ENCODE measurements around the gene SOX6.

DNA sequence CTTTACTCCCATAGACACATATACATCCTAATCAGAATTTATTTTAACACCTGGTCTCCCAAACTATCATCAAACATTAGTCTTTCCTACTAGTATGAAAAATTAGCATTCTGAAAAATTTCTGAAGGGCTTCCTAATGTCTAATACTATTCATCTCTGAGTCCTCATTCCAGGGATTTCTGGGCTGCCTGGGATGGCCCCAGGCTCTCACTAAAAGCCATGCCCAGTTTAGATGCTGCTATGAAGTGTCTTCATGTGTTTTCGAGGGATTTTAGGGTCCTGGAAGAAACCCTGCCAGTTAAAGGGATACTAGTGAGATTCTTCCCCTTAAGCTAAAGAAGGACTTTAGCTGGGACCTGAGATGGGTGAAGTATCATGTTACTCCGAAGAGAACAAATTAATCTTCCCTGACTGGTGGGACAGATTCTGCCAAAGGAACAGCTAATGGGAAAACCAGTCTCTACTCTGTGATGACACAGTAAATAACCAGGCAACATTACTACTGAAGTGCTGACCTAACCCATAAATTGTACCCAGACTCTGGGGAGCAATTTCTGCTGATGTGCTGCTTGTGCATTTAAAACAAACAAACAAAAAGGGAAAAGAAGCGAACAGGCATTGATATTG is 342.6 kb downstream of the SOX6 start:
- TF ChIP-seq, protein P1, sequence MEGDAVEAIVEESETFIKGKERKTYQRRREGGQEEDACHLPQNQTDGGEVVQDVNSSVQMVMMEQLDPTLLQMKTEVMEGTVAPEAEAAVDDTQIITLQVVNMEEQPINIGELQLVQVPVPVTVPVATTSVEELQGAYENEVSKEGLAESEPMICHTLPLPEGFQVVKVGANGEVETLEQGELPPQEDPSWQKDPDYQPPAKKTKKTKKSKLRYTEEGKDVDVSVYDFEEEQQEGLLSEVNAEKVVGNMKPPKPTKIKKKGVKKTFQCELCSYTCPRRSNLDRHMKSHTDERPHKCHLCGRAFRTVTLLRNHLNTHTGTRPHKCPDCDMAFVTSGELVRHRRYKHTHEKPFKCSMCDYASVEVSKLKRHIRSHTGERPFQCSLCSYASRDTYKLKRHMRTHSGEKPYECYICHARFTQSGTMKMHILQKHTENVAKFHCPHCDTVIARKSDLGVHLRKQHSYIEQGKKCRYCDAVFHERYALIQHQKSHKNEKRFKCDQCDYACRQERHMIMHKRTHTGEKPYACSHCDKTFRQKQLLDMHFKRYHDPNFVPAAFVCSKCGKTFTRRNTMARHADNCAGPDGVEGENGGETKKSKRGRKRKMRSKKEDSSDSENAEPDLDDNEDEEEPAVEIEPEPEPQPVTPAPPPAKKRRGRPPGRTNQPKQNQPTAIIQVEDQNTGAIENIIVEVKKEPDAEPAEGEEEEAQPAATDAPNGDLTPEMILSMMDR (conservative IDR thresholded peaks at IDR 0.05; ENCODE audit: low read length), result no peak
- no peak for TF ChIP-seq EZH2phosphoT487 (IDR thresholded peaks at IDR 0.05; ENCODE audit: borderline replicate concordance)

Measured in Loucy (cell line).